Measurements from ENCODE around the gene ZSCAN9. TPM values are rescaled to one million over a fixed set of nuclear protein-coding genes. Genes with fewer than 3 reads are reported as not detected.

ZSCAN9 gene
- total RNA-seq, 1 donor from 2014 or later: 27.1 TPM

DNA sequence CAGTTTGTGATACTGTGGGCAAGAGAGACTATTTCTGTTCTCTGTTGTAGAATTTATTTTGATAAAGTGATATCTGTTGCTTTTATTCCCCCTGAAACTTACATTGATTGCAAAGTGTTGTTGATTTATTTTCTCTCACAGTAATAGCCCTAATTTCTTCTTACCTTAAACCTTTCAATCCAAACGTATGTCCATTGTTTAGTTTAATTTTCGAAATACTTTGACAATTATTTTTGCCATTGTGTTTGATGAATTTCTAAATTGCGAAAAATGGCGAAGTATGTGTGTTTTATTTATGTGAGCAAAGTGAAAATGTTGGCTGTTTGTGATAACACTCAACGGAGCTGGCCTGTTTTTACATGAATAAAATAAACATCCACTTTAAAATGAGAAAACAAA is 41.5 kb downstream of the ZSCAN9 start:
- no peak for DNase-seq (ENCODE audit: extremely low spot score, unreplicated experiment)
- Mint-ChIP-seq H3K36me3 (no peaks in the 10 kb centered on the region), H3K4me1 (ENCODE audit: unreplicated experiment) (no peaks in the 10 kb centered on the region), H3K27ac (no peak overlapping the region), H3K4me3 (no peak overlapping the region), H3K9me3 (no peaks in the 10 kb centered on the region), H3K27me3 (peaks cover 21% of the 10 kb centered on the region)
- TF ChIP-seq CTCF (conservative IDR thresholded peaks at IDR 0.05): no peak

- no peaks in the 10 kb centered on the region for H3K9me3 Mint-ChIP-seq
- peaks cover 18% of the 10 kb centered on the region for H3K27me3 Mint-ChIP-seq
- no peak within 1 kb of the TSS for H3K27ac Mint-ChIP-seq
- peak; percentile 75 for DNase-seq (ENCODE audit: extremely low spot score, unreplicated experiment)
- no peak for TF ChIP-seq CTCF (conservative IDR thresholded peaks at IDR 0.05)
- H3K4me3 Mint-ChIP-seq: no peak within 1 kb of the TSS
- H3K36me3 Mint-ChIP-seq: no peaks in the 10 kb centered on the region
- H3K4me1 Mint-ChIP-seq (ENCODE audit: unreplicated experiment): no peaks in the 10 kb centered on the region
Measured at GRCh38 chr6:28266962-28267694, 42.1 kb downstream of the ZSCAN9 start, which contains the start of gene ZSCAN26. TSS of gene ZSCAN26 (plus strand) at chr6:28267143. CDS start at chr6:28271920, 4,777 bp downstream.

GRCh38 chr6:28267695-28268059 is 42.6 kb downstream of the ZSCAN9 start:
- H3K4me3 Mint-ChIP-seq: no peak overlapping the region
- no peak for TF ChIP-seq CTCF (conservative IDR thresholded peaks at IDR 0.05)
- peaks cover 4% of the 10 kb centered on the region for H3K36me3 Mint-ChIP-seq
- H3K4me1 Mint-ChIP-seq (ENCODE audit: unreplicated experiment): no peaks in the 10 kb centered on the region
- no peak overlapping the region for H3K27ac Mint-ChIP-seq
- H3K27me3 Mint-ChIP-seq: peaks cover 13% of the 10 kb centered on the region
- no peak for DNase-seq (ENCODE audit: extremely low spot score, unreplicated experiment)
- H3K9me3 Mint-ChIP-seq: no peaks in the 10 kb centered on the region

DNA sequence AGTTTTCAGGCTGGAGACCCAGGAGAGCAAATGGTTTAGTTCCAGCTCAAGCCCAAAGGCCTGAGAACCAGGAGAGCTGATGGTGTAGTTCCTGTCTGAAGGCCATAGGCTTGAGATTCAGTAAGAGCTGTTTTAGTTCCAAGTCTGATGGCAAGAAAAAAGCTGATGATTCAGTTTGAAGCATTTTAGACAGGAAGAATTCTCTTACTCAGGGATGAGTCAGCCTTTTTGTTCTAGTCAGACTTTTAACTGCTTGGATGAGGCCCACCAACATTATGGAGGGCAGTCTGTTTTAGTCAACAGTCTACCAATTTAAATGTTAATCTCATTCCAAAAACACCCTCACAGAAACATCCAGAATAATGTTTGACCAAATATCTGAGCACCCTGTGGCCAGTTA is 44.4 kb downstream of the ZSCAN9 start:
- no peak for TF ChIP-seq CTCF (conservative IDR thresholded peaks at IDR 0.05)
- Mint-ChIP-seq H3K9me3 (no peaks in the 10 kb centered on the region), H3K4me1 (ENCODE audit: unreplicated experiment) (no peaks in the 10 kb centered on the region), H3K4me3 (no peak overlapping the region), H3K36me3 (peaks cover 9% of the 10 kb centered on the region), H3K27me3 (no peaks in the 10 kb centered on the region), H3K27ac (no peak overlapping the region)
- no peak for DNase-seq (ENCODE audit: extremely low spot score, unreplicated experiment)

- Mint-ChIP-seq H3K27me3 (no peaks in the 10 kb centered on the region), H3K36me3 (peaks cover 27% of the 10 kb centered on the region), H3K4me3 (no peak overlapping the region), H3K27ac (no peak overlapping the region), H3K9me3 (no peaks in the 10 kb centered on the region), H3K4me1 (ENCODE audit: unreplicated experiment) (no peaks in the 10 kb centered on the region)
- TF ChIP-seq CTCF (conservative IDR thresholded peaks at IDR 0.05): no peak
- no peak for DNase-seq (ENCODE audit: extremely low spot score, unreplicated experiment)
Measured at GRCh38 chr6:28274888-28275287, 49.8 kb downstream of the ZSCAN9 start.

Measured in type B pancreatic cell (in vitro differentiated cells).